Liver (tissue), 3 donors: Measurements from ENCODE around the gene ITPA.

Experiments
- EGR1 ChIP-seq, 2 donors: IDR thresholded peaks; 2 replicates each; pipeline ENCODE4 v1.6.1; 2016 to 2018; ENCODE audit warnings: antibody characterized with exemption in 2 of 2, low read depth in 2 of 2
- GABPA ChIP-seq, 2 donors: IDR thresholded peaks in 1 of 2; conservative IDR thresholded peaks in 1 of 2; 2 replicates each; pipeline ENCODE4 v1.6.1; 2016; ENCODE audit warnings: antibody characterized with exemption in 2 of 2, mild to moderate bottlenecking in 1 of 2, moderate library complexity in 1 of 2
- JUND ChIP-seq, 2 donors: IDR thresholded peaks; 2 replicates each; pipeline ENCODE4 v1.6.1; 2016; ENCODE audit warnings: antibody characterized with exemption in 2 of 2
- RAD21 ChIP-seq, 2 donors: IDR thresholded peaks; 2 replicates each; pipeline ENCODE4 v1.6.1; 2016; ENCODE audit warnings: antibody characterized with exemption in 2 of 2, mild to moderate bottlenecking in 2 of 2
- SP1 ChIP-seq: IDR thresholded peaks from 2 replicates; pipeline ENCODE4 v1.6.1; 2018; ENCODE audit warnings: antibody characterized with exemption, mild to moderate bottlenecking
- TAF1 ChIP-seq: conservative IDR thresholded peaks from 2 replicates; pipeline ENCODE4 v1.6.1; 2016; ENCODE audit warnings: antibody characterized with exemption, mild to moderate bottlenecking
- YY1 ChIP-seq: IDR thresholded peaks from 2 replicates; pipeline ENCODE4 v1.6.1; 2016; ENCODE audit warnings: antibody characterized with exemption, mild to moderate bottlenecking
- TF ChIP-seq, protein P1 (sequence below): fragments of 150-350 bp; IDR thresholded peaks from 2 replicates; pipeline ENCODE4 v1.5.1; 2017; ENCODE audit warnings: improper control_type of control experiment, low read depth, low read length; ENCODE audit not compliant: missing input control
- TF ChIP-seq, protein P2 (sequence below): IDR thresholded peaks from 2 replicates; pipeline ENCODE4 v1.6.1; 2016; ENCODE audit warnings: antibody characterized with exemption
- donor health status: healthy.
- donor health status: healthy.

DNA sequence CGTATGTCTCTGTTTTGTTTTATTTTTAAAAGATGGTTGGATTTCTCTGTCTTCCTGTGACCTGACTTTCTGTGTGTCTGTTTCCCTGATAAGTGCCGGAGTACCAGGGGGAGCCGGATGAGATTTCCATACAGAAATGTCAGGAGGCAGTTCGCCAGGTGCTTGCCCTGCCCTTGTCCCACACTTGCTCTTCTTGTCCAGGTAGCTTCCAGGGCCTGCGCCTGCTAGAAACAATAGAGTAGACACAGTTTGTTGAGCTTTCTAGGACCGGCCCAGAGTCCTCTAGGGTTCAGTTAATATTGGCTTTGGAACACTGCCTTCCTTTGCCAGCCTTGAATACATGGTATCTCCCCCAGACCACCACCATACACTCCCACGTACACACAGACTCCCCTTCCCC lies 3.9 kb downstream of the ITPA start:
- TF ChIP-seq, protein P1, sequence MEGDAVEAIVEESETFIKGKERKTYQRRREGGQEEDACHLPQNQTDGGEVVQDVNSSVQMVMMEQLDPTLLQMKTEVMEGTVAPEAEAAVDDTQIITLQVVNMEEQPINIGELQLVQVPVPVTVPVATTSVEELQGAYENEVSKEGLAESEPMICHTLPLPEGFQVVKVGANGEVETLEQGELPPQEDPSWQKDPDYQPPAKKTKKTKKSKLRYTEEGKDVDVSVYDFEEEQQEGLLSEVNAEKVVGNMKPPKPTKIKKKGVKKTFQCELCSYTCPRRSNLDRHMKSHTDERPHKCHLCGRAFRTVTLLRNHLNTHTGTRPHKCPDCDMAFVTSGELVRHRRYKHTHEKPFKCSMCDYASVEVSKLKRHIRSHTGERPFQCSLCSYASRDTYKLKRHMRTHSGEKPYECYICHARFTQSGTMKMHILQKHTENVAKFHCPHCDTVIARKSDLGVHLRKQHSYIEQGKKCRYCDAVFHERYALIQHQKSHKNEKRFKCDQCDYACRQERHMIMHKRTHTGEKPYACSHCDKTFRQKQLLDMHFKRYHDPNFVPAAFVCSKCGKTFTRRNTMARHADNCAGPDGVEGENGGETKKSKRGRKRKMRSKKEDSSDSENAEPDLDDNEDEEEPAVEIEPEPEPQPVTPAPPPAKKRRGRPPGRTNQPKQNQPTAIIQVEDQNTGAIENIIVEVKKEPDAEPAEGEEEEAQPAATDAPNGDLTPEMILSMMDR, result no peak
- TF ChIP-seq RAD21 (IDR thresholded peaks at IDR 0.05) (no peak), TAF1 (no peak), SP1 (no peak), GABPA (IDR thresholded peaks at IDR 0.05 in 1 of 2, conservative IDR thresholded peaks at IDR 0.05 in 1 of 2) (no peak), JUND (IDR thresholded peaks at IDR 0.05) (no peak), EGR1 (IDR thresholded peaks at IDR 0.05; ENCODE audit: low read depth in 2 of 2) (no peak), YY1 (no peak)
- TF ChIP-seq, protein P2, sequence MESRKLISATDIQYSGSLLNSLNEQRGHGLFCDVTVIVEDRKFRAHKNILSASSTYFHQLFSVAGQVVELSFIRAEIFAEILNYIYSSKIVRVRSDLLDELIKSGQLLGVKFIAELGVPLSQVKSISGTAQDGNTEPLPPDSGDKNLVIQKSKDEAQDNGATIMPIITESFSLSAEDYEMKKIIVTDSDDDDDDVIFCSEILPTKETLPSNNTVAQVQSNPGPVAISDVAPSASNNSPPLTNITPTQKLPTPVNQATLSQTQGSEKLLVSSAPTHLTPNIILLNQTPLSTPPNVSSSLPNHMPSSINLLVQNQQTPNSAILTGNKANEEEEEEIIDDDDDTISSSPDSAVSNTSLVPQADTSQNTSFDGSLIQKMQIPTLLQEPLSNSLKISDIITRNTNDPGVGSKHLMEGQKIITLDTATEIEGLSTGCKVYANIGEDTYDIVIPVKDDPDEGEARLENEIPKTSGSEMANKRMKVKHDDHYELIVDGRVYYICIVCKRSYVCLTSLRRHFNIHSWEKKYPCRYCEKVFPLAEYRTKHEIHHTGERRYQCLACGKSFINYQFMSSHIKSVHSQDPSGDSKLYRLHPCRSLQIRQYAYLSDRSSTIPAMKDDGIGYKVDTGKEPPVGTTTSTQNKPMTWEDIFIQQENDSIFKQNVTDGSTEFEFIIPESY, result no peak
